Neuronal stem cell (in vitro differentiated cells): ENCODE data around the gene CCDC154.

Experiments
- DNase-seq: peaks from one replicate; pipeline ENCODE4 v3.0.0-alpha.2; 2013; ENCODE audit warnings: low spot score
- H2AFZ ChIP-seq: one replicate; pipeline ENCODE4 v1.6.1; 2013; ENCODE audit warnings: mild to moderate bottlenecking, low read length, inconsistent platforms
- H2AK5ac ChIP-seq: 2 replicates; pipeline ENCODE4 v1.6.1; 2013; ENCODE audit warnings: low read depth, mild to moderate bottlenecking, inconsistent platforms, low read length, moderate library complexity, mixed read lengths
- H2BK120ac ChIP-seq: 2 replicates; pipeline ENCODE4 v1.6.1; 2013; ENCODE audit warnings: low read depth, mild to moderate bottlenecking, inconsistent platforms, low read length, moderate library complexity, mixed read lengths
- H2BK12ac ChIP-seq: one replicate; pipeline ENCODE4 v1.6.1; 2013; ENCODE audit warnings: low read length, inconsistent platforms
- H2BK15ac ChIP-seq: 2 replicates; pipeline ENCODE4 v1.6.1; 2013; ENCODE audit warnings: mild to moderate bottlenecking, low read length, inconsistent platforms, mixed read lengths
- H2BK5ac ChIP-seq: one replicate; pipeline ENCODE4 v1.6.1; 2013; ENCODE audit warnings: inconsistent platforms, mild to moderate bottlenecking, low read length, moderate library complexity
- H3K14ac ChIP-seq: one replicate; pipeline ENCODE4 v1.6.1; 2013; ENCODE audit warnings: low read length, inconsistent platforms
- H3K18ac ChIP-seq: 2 replicates; pipeline ENCODE4 v1.6.1; 2013; ENCODE audit warnings: low read length, inconsistent platforms
- H3K23ac ChIP-seq: 2 replicates; pipeline ENCODE4 v1.6.1; 2013; ENCODE audit warnings: low read depth, mild to moderate bottlenecking, mixed read lengths, low read length, inconsistent platforms; ENCODE audit not compliant: poor library complexity
- H3K27ac ChIP-seq: replicated peaks from 3 replicates; pipeline ENCODE4 v1.5.1; 2013; ENCODE audit warnings: low read length, inconsistent platforms
- H3K27me3 ChIP-seq, 3 experiments: 2 replicates each; pipeline ENCODE4 v1.6.1; 2013; ENCODE audit warnings: low read length in 3 of 3, mild to moderate bottlenecking in 2 of 3, inconsistent platforms in 1 of 3, low read depth in 1 of 3, mixed read lengths in 1 of 3, moderate library complexity in 1 of 3; ENCODE audit not compliant: control insufficient read depth in 3 of 3, insufficient read depth in 3 of 3
- H3K36me3 ChIP-seq, 2 donors: replicated peaks in 1 of 2; 2 replicates each; pipeline ENCODE4 v1.6.1; 2013; ENCODE audit warnings: low read length in 2 of 2; ENCODE audit not compliant: control insufficient read depth in 2 of 2, insufficient read depth in 2 of 2
- H3K4ac ChIP-seq: 2 replicates; pipeline ENCODE4 v1.6.1; 2013; ENCODE audit warnings: inconsistent platforms, mild to moderate bottlenecking, low read length, moderate library complexity
- H3K4me1 ChIP-seq, 2 donors: 1 replicate in 1 of 2; 2 replicates in 1 of 2; pipeline ENCODE4 v1.6.1; 2013; ENCODE audit warnings: low read length in 2 of 2, low read depth in 1 of 2; ENCODE audit not compliant: control insufficient read depth in 2 of 2, insufficient read depth in 1 of 2
- H3K4me2 ChIP-seq: one replicate; pipeline ENCODE4 v1.6.1; 2013; ENCODE audit warnings: mild to moderate bottlenecking, low read length, inconsistent platforms; ENCODE audit not compliant: insufficient read depth, poor library complexity, severe bottlenecking
- H3K4me3 ChIP-seq, 2 donors: 2 replicates each; pipeline ENCODE4 v1.5.1; 2013; ENCODE audit warnings: low read length in 2 of 2, mild to moderate bottlenecking in 2 of 2, inconsistent platforms in 1 of 2, moderate library complexity in 1 of 2
- H3K79me1 ChIP-seq: one replicate; pipeline ENCODE4 v1.6.1; 2013; ENCODE audit warnings: low read depth, mild to moderate bottlenecking, inconsistent platforms, low read length, moderate library complexity
- H3K9ac ChIP-seq: one replicate; pipeline ENCODE4 v1.6.1; 2013; ENCODE audit warnings: mild to moderate bottlenecking, low read depth, low read length, inconsistent platforms; ENCODE audit not compliant: poor library complexity
- H3K9me3 ChIP-seq, 2 donors: replicated peaks in 1 of 2; 2 replicates each; pipeline versions ENCODE3 to v1.6.1; 2013; ENCODE audit warnings: low read length in 2 of 2, mild to moderate bottlenecking in 2 of 2, inconsistent platforms in 1 of 2, low read depth in 1 of 2, mixed read lengths in 1 of 2, moderate library complexity in 1 of 2; ENCODE audit not compliant: control insufficient read depth in 2 of 2, insufficient read depth in 1 of 2
- H4K8ac ChIP-seq: one replicate; pipeline ENCODE4 v1.6.1; 2013; ENCODE audit warnings: low read depth, mild to moderate bottlenecking, inconsistent platforms, low read length, moderate library complexity
- H4K91ac ChIP-seq: one replicate; pipeline ENCODE4 v1.6.1; 2013; ENCODE audit warnings: low read length, low read depth, mild to moderate bottlenecking, inconsistent platforms; ENCODE audit not compliant: poor library complexity
- WGBS, 2 donors: extraction: QIAGEN DNeasy Blood & Tissue Kit; methylation state at CpG; one replicate each; pipeline ENCODE4 v1.1.7; 2013; ENCODE audit warnings: missing lambda C conversion rate in 2 of 2, mixed read lengths in 1 of 2; ENCODE audit not compliant: insufficient read length in 2 of 2, insufficient replicate concordance in 1 of 2; ENCODE audit errors: extremely low coverage in 2 of 2; 5-methylcytosine and 5-hydroxymethylcytosine counted together

CCDC154 gene

GRCh38 chr16:1389762-1390161, 54.6 kb downstream of the CCDC154 start:
- no peak overlapping the region for H3K9ac ChIP-seq
- no peak for DNase-seq
- H2BK120ac ChIP-seq: no peak overlapping the region
- peak overlapping the region; percentile 29 for H2BK5ac ChIP-seq
- peaks cover 15 to 19% of the 10 kb centered on the region in 2 donors for H3K36me3 ChIP-seq
- no peak overlapping the region for H3K4me2 ChIP-seq
- no peak overlapping the region for H3K27ac ChIP-seq
- peaks cover 3% of the 10 kb centered on the region for H3K79me1 ChIP-seq
- no peaks in the 10 kb centered on the region for H3K9me3 ChIP-seq
- no peak overlapping the region for H3K23ac ChIP-seq
- no peak overlapping the region for H4K91ac ChIP-seq
- no peaks in the 10 kb centered on the region for H3K4me1 ChIP-seq
- H3K4me3 ChIP-seq: no peak overlapping the region
- H3K18ac ChIP-seq: no peak overlapping the region
- no peak overlapping the region for H2BK15ac ChIP-seq
- H3K14ac ChIP-seq: no peak overlapping the region
- no peak overlapping the region for H3K4ac ChIP-seq
- no peak overlapping the region for H2BK12ac ChIP-seq
- H4K8ac ChIP-seq: no peak overlapping the region
- no peak overlapping the region for H2AK5ac ChIP-seq
- no peak overlapping the region for H2AFZ ChIP-seq
- WGBS, 2 donors: no CpG with 5 or more reads among the region's 7 CpGs
- no peaks in the 10 kb centered on the region for H3K27me3 ChIP-seq

- H3K36me3 ChIP-seq: peaks cover 5 to 13% of the 10 kb centered on the region in 2 donors
- no peak overlapping the region for H3K27ac ChIP-seq
- H3K4ac ChIP-seq: no peak overlapping the region
- no peak overlapping the region for H3K9ac ChIP-seq
- no peak overlapping the region for H2AFZ ChIP-seq
- no peak overlapping the region for H2BK12ac ChIP-seq
- DNase-seq: no peak
- H2AK5ac ChIP-seq: no peak overlapping the region
- H3K9me3 ChIP-seq: no peaks in the 10 kb centered on the region
- H2BK5ac ChIP-seq: no peak overlapping the region
- no CpG with 5 or more reads among the region's 16 CpGs for WGBS, 2 donors
- H3K18ac ChIP-seq: no peak overlapping the region
- H2BK120ac ChIP-seq: no peak overlapping the region
- H3K4me2 ChIP-seq: no peak overlapping the region
- peak overlapping the region; percentile 72 for H4K91ac ChIP-seq
- no peaks in the 10 kb centered on the region for H3K27me3 ChIP-seq
- no peak overlapping the region for H4K8ac ChIP-seq
- no peak overlapping the region for H3K4me3 ChIP-seq
- H3K4me1 ChIP-seq: no peaks in the 10 kb centered on the region
- no peak overlapping the region for H2BK15ac ChIP-seq
- H3K79me1 ChIP-seq: peaks cover 3% of the 10 kb centered on the region
- H3K14ac ChIP-seq: no peak overlapping the region
- H3K23ac ChIP-seq: peak overlapping the region; percentile 43
Measured at GRCh38 chr16:1387331-1387730, 57.0 kb downstream of the CCDC154 start.

GRCh38 chr16:1385232-1385631, 59.1 kb downstream of the CCDC154 start:
- H3K27me3 ChIP-seq: no peaks in the 10 kb centered on the region
- no peak overlapping the region for H2AK5ac ChIP-seq
- H4K8ac ChIP-seq: no peak overlapping the region
- no peak overlapping the region for H3K18ac ChIP-seq
- whole genome bisulfite sequencing, 2 donors: no CpG with 5 or more reads among the region's 39 CpGs
- H3K4ac ChIP-seq: no peak overlapping the region
- no peaks in the 10 kb centered on the region for H3K9me3 ChIP-seq
- H3K4me2 ChIP-seq: no peak overlapping the region
- no peak overlapping the region for H2BK15ac ChIP-seq
- H2BK5ac ChIP-seq: no peak overlapping the region
- no peak overlapping the region for H3K4me3 ChIP-seq
- no peak overlapping the region for H2BK12ac ChIP-seq
- H3K27ac ChIP-seq: no peak overlapping the region
- H3K9ac ChIP-seq: no peak overlapping the region
- no peak overlapping the region for H4K91ac ChIP-seq
- H3K14ac ChIP-seq: no peak overlapping the region
- no peak for DNase-seq
- no peak overlapping the region for H3K23ac ChIP-seq
- H3K4me1 ChIP-seq: no peaks in the 10 kb centered on the region
- no peak overlapping the region for H2AFZ ChIP-seq
- H2BK120ac ChIP-seq: no peak overlapping the region
- H3K36me3 ChIP-seq: peaks cover 3 to 9% of the 10 kb centered on the region in 2 donors
- H3K79me1 ChIP-seq: peaks cover 3% of the 10 kb centered on the region
